ENCODE results near the gene ALDH1B1. TPM values are rescaled to one million over a fixed set of nuclear protein-coding genes. Genes with fewer than 3 reads are reported as not detected.
A peak's percentile ranks its signal among the peaks of the same experiment; 100 is the strongest.

The ALDH1B1 gene
- total and polyA plus RNA-seq, 2 of the 13 experiments (the other 11 are each of a cell fraction or from before 2014, with no cell fraction given): 45.1 to 125 TPM

DNA sequence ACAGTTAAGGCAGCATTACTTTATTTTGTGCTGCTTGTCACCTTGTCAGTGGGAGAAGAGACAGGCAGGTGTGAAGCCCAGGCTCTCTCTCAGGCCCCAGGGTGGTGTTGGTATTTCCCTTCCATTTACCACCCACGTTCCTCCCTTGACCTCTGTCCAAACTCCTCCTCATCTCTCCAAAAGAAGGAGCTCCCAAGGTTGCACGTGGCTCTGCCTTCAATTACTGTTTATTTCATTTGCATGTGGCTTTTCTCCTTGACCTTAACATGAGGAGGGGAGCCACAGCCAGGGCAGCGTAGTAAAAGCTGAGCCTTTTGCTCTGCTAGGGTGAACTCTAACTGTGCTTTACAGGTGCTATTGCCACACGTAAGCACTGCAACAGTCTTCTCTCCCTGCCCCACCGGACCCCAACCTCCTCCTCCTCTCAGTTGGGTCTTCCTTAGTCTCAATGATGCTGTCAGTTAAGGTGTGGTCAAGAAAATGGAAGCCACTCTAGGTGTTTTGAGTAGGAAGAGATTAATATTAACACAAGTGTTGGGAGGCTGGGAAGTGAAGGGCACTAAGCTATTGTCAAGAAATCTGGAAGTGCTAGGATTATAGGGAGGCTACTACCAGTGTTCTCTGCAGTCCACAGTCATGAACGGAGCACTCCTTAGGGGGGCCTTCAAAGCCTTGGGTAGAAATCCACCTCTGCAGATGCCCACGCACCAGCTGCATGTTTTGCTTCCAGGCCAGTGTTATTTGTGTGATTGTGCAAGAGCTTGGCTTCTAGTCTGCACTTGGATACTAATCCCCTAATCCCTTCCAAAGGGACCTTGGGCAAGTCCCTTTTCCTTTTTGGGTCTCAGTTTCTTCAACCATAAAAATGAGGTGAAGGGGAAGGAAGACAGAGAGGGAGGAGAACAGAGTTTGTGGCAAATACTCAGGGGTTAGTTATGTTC is 3.9 kb upstream of the ALDH1B1 start:
- Histone ChIP-seq H3K79me2 (ENCODE audit: insufficient read depth, low read length) (peaks cover 10% of the 10 kb centered on the region), H3K27me3 (ENCODE audit: control insufficient read depth in 1 of 2, insufficient read depth in 2 of 2, low read length in 2 of 2) (no peaks in the 10 kb centered on the region; a peak in 1 of 5 replicates), H3K36me3 (replicated peaks in 1 of 2; ENCODE audit: control insufficient read depth in 1 of 2, insufficient read depth in 2 of 2, low read length in 2 of 2) (no peaks in the 10 kb centered on the region), H3K4me3 (replicated peaks in 1 of 3; ENCODE audit: insufficient read depth in 1 of 3, low read depth in 2 of 3, low read length in 3 of 3) (peak overlapping the region in 1 of 3 experiments; percentile 18; a peak in 1 of 6 replicates), H3K9me3 (ENCODE audit: low read length) (peaks cover 6% of the 10 kb centered on the region; the same call in 1 of the 2 replicates), H3K27ac (ENCODE audit: extremely low read length, insufficient read depth, low read length) (peak overlapping the region; percentile 62), H4K20me1 (ENCODE audit: insufficient read depth, low read length) (no peaks in the 10 kb centered on the region), H3K4me2 (ENCODE audit: low read depth, low read length) (peak overlapping the region; percentile 60), H3K9ac (ENCODE audit: insufficient read depth, low read depth, low read length) (peak overlapping the region; percentile 47), H3K4me1 (ENCODE audit: insufficient read depth, low read length) (peaks cover 89% of the 10 kb centered on the region), H2AFZ (ENCODE audit: low read length) (no peak overlapping the region)
- DNase-seq (ENCODE audit: low spot score): peak; percentile 44
- in situ Hi-C loops (cut with HindIII; ENCODE audit: extremely low pct_ligation_motif_present, low pct_unique_long_range_greater_than_20kb): no loop called here
- FAIRE-seq: no peak
- POLR2A ChIA-PET: interaction anchor here (0.6 to 1.2 kb wide), 3 partner anchors 8 to 232 kb away, joined by 3 to 4 read pairs (median 4); partner anchors contain the start of gene ANKRD18A
- BruUV-seq (replicated peaks): no TSS peak
- CTCF ChIA-PET (ENCODE audit: low intra/inter-chr PET ratio, low total read pairs): no interaction called here
- intact Hi-C loops (cut with micrococcal nuclease; ENCODE audit: unreplicated experiment): no loop called here
- ATAC-seq: no peak
- 25% methylated on average over 7 of the region's 7 CpGs for WGBS (ENCODE audit: low lambda C conversion rate)
- TF ChIP-seq NCOA1 (CRISPR knock-in tag; IDR thresholded peaks at IDR 0.05) (peak; percentile 65; the same call in 1 of the 2 replicates), ZNF644 (CRISPR knock-in tag; IDR thresholded peaks at IDR 0.05; ENCODE audit: low read depth) (peak; percentile 70; the same call in 1 of the 2 replicates), TBX2 (CRISPR knock-in tag; IDR thresholded peaks at IDR 0.05; ENCODE audit: borderline replicate concordance) (peak; percentile 65; the same call in 1 of the 2 replicates), FOXC1 (CRISPR knock-in tag; IDR thresholded peaks at IDR 0.05; ENCODE audit: borderline replicate concordance) (0 out of 2 replicates have a peak, but pooled peaks have one; percentile 16), ZNF761 (CRISPR knock-in tag; conservative IDR thresholded peaks at IDR 0.05) (0 out of 2 replicates have a peak, but pooled peaks have one; percentile 47), PPARG (CRISPR knock-in tag; conservative IDR thresholded peaks at IDR 0.05) (0 out of 2 replicates have a peak, but pooled peaks have one; percentile 30), TFAP4 (IDR thresholded peaks at IDR 0.05; ENCODE audit: borderline replicate concordance, low read depth) (peak; percentile 41; the same call in 1 of the 2 replicates), SMC3 (IDR thresholded peaks at IDR 0.05; ENCODE audit: low read length) (peak; percentile 30; the same call in 1 of the 2 replicates), NR2F6 (IDR thresholded peaks at IDR 0.05) (0 out of 2 replicates have a peak, but pooled peaks have one; percentile 13), NR2F6 (CRISPR knock-in tag; IDR thresholded peaks at IDR 0.05) (0 out of 2 replicates have a peak, but pooled peaks have one; percentile 15), FOXJ3 (CRISPR knock-in tag; IDR thresholded peaks at IDR 0.05; ENCODE audit: borderline replicate concordance) (0 out of 2 replicates have a peak, but pooled peaks have one; percentile 45)
- TF ChIP-seq, protein P1, sequence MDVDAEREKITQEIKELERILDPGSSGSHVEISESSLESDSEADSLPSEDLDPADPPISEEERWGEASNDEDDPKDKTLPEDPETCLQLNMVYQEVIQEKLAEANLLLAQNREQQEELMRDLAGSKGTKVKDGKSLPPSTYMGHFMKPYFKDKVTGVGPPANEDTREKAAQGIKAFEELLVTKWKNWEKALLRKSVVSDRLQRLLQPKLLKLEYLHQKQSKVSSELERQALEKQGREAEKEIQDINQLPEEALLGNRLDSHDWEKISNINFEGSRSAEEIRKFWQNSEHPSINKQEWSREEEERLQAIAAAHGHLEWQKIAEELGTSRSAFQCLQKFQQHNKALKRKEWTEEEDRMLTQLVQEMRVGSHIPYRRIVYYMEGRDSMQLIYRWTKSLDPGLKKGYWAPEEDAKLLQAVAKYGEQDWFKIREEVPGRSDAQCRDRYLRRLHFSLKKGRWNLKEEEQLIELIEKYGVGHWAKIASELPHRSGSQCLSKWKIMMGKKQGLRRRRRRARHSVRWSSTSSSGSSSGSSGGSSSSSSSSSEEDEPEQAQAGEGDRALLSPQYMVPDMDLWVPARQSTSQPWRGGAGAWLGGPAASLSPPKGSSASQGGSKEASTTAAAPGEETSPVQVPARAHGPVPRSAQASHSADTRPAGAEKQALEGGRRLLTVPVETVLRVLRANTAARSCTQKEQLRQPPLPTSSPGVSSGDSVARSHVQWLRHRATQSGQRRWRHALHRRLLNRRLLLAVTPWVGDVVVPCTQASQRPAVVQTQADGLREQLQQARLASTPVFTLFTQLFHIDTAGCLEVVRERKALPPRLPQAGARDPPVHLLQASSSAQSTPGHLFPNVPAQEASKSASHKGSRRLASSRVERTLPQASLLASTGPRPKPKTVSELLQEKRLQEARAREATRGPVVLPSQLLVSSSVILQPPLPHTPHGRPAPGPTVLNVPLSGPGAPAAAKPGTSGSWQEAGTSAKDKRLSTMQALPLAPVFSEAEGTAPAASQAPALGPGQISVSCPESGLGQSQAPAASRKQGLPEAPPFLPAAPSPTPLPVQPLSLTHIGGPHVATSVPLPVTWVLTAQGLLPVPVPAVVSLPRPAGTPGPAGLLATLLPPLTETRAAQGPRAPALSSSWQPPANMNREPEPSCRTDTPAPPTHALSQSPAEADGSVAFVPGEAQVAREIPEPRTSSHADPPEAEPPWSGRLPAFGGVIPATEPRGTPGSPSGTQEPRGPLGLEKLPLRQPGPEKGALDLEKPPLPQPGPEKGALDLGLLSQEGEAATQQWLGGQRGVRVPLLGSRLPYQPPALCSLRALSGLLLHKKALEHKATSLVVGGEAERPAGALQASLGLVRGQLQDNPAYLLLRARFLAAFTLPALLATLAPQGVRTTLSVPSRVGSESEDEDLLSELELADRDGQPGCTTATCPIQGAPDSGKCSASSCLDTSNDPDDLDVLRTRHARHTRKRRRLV (CRISPR knock-in tag; IDR thresholded peaks at IDR 0.05): no peak
- TF ChIP-seq, protein P2, sequence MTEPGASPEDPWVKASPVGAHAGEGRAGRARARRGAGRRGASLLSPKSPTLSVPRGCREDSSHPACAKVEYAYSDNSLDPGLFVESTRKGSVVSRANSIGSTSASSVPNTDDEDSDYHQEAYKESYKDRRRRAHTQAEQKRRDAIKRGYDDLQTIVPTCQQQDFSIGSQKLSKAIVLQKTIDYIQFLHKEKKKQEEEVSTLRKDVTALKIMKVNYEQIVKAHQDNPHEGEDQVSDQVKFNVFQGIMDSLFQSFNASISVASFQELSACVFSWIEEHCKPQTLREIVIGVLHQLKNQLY (CRISPR knock-in tag; IDR thresholded peaks at IDR 0.05): peak; percentile 96
- TF ChIP-seq, protein P3, sequence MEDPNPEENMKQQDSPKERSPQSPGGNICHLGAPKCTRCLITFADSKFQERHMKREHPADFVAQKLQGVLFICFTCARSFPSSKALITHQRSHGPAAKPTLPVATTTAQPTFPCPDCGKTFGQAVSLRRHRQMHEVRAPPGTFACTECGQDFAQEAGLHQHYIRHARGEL (CRISPR knock-in tag; IDR thresholded peaks at IDR 0.05): no peak

All from HepG2 (cell line).